CD14-positive monocyte (primary cell): ENCODE data around the gene ASRGL1. TPM values are rescaled to one million over a fixed set of nuclear protein-coding genes. Genes with fewer than 3 reads are reported as not detected.
A peak's percentile ranks its signal among the peaks of the same experiment; 100 is the strongest.

Experiments used
- DNase-seq, 3 donors: peaks; one replicate each; pipeline ENCODE4 v3.0.0-alpha.2; 2011 to 2022
- H2AFZ ChIP-seq: 2 replicates; pipeline ENCODE4 v1.6.0; 2012; ENCODE audit warnings: mild to moderate bottlenecking, low read depth, low read length, inconsistent platforms; ENCODE audit not compliant: insufficient read depth, poor library complexity, severe bottlenecking
- H3K27ac ChIP-seq, 2 donors: 1 replicate in 1 of 2; 2 replicates in 1 of 2; pipeline ENCODE4 v1.5.1; 2012 to 2013; ENCODE audit warnings: low read length in 2 of 2, control low read depth in 1 of 2, inconsistent platforms in 1 of 2, low read depth in 1 of 2, mild to moderate bottlenecking in 1 of 2
- H3K27me3 ChIP-seq, 2 donors: one replicate each; pipeline versions ENCODE4 v1.6.0 to v1.6.1; 2011 to 2013; ENCODE audit warnings: low read length in 2 of 2; ENCODE audit not compliant: control insufficient read depth in 2 of 2, insufficient read depth in 2 of 2
- H3K36me3 ChIP-seq, 2 donors: replicated peaks in 1 of 2; 1 replicate in 1 of 2; 2 replicates in 1 of 2; pipeline versions ENCODE4 v1.5.1 to v1.6.1; 2012 to 2013; ENCODE audit warnings: low read length in 2 of 2, control low read depth in 1 of 2, inconsistent platforms in 1 of 2, mild to moderate bottlenecking in 1 of 2; ENCODE audit not compliant: insufficient read depth in 2 of 2, control insufficient read depth in 1 of 2
- H3K4me1 ChIP-seq, 2 donors: 1 replicate in 1 of 2; 2 replicates in 1 of 2; pipeline versions ENCODE4 v1.5.1 to v1.6.1; 2012 to 2013; ENCODE audit warnings: low read length in 2 of 2, control low read depth in 1 of 2, inconsistent platforms in 1 of 2, mild to moderate bottlenecking in 1 of 2, moderate library complexity in 1 of 2; ENCODE audit not compliant: insufficient read depth in 2 of 2, control insufficient read depth in 1 of 2
- H3K4me2 ChIP-seq: replicated peaks from 2 replicates; pipeline ENCODE3; 2012; ENCODE audit warnings: low read length, moderate library complexity, mild to moderate bottlenecking; ENCODE audit not compliant: poor library complexity, severe bottlenecking; ENCODE audit errors: extremely low read depth
- H3K4me3 ChIP-seq, 3 experiments: fragments of 200-600 bp in 1 of 3; sonication (generic) in 1 of 3; replicated peaks in 1 of 3; 1 replicate in 2 of 3; 2 replicates in 1 of 3; pipeline ENCODE4 v1.5.1; 2011 to 2013; ENCODE audit warnings: low read length in 3 of 3, mild to moderate bottlenecking in 3 of 3, control low read depth in 2 of 3, low read depth in 2 of 3, inconsistent platforms in 1 of 3, moderate library complexity in 1 of 3
- H3K79me2 ChIP-seq: 2 replicates; pipeline ENCODE4 v1.6.0; 2012; ENCODE audit warnings: mild to moderate bottlenecking, control low read depth, inconsistent platforms, low read length, moderate library complexity; ENCODE audit not compliant: insufficient read depth
- H3K9ac ChIP-seq: 2 replicates; pipeline ENCODE4 v1.6.0; 2017; ENCODE audit warnings: low read length, mild to moderate bottlenecking; ENCODE audit not compliant: insufficient read depth, poor library complexity, severe bottlenecking
- H3K9me3 ChIP-seq, 2 donors: replicated peaks in 1 of 2; 1 replicate in 1 of 2; 2 replicates in 1 of 2; pipeline versions ENCODE4 v1.5.1 to v1.6.1; 2012 to 2013; ENCODE audit warnings: low read length in 2 of 2, control low read depth in 1 of 2; ENCODE audit not compliant: control insufficient read depth in 1 of 2, insufficient read depth in 1 of 2
- H4K20me1 ChIP-seq: 2 replicates; pipeline ENCODE4 v1.6.0; 2012; ENCODE audit warnings: mild to moderate bottlenecking, low read length, control low read depth, moderate library complexity; ENCODE audit not compliant: insufficient read depth
- H3K27ac Mint-ChIP-seq, 7 donors: one replicate each; pipeline ENCODE4 v1.8.0; 2020; ENCODE audit warnings: mild to moderate bottlenecking in 7 of 7, mixed read lengths in 7 of 7, moderate library complexity in 6 of 7, inconsistent platforms in 2 of 7
- H3K27me3 Mint-ChIP-seq, 3 donors: one replicate each; pipeline ENCODE4 v1.8.0; 2021 to 2022; ENCODE audit warnings: low read depth in 3 of 3, mild to moderate bottlenecking in 3 of 3, mixed read lengths in 3 of 3, moderate library complexity in 3 of 3, inconsistent platforms in 1 of 3
- H3K36me3 Mint-ChIP-seq, 2 donors: one replicate each; pipeline ENCODE4 v1.8.0; 2020; ENCODE audit warnings: mixed read lengths in 2 of 2, inconsistent platforms in 1 of 2, mild to moderate bottlenecking in 1 of 2
- H3K4me1 Mint-ChIP-seq: one replicate; pipeline ENCODE4 v1.8.0; 2020; ENCODE audit warnings: mild to moderate bottlenecking, mixed read lengths
- H3K4me3 Mint-ChIP-seq, 2 donors: one replicate each; pipeline ENCODE4 v1.8.0; 2020; ENCODE audit warnings: mild to moderate bottlenecking in 2 of 2, mixed read lengths in 2 of 2, moderate library complexity in 1 of 2
- H3K9me3 Mint-ChIP-seq, 7 donors: one replicate each; pipeline ENCODE4 v1.8.0; 2020 to 2022; ENCODE audit warnings: mixed read lengths in 7 of 7, mild to moderate bottlenecking in 6 of 7, moderate library complexity in 6 of 7, inconsistent platforms in 2 of 7
- CTCF ChIP-seq: fragments of 200-600 bp; IDR thresholded peaks from one replicate; pipeline ENCODE4 v1.8.0; 2022; ENCODE audit warnings: antibody characterized with exemption, mild to moderate bottlenecking
- WGBS: methylation state at CpG from one replicate; pipeline ENCODE4 v1.1.5; 2013; ENCODE audit warnings: missing lambda C conversion rate; ENCODE audit not compliant: insufficient coverage; 5-methylcytosine and 5-hydroxymethylcytosine counted together
- intact Hi-C, 2 donors: fragments of 100-400 bp; cut with micrococcal nuclease; formaldehyde crosslinking; loops; one replicate each; pipeline versions ENCODE4 v1.15.0 to v1.15.1; 2023
- polyA plus RNA-seq, 3 donors: library from polyadenylated mRNA; depleted of rRNA in 1 of 3; unstranded in 2 of 3; stranded (reverse) in 1 of 3; fragments of 300-500 nt in 2 of 3; fragments of >200 nt in 1 of 3; fragmentation: Illumina TruSeq in 2 of 3; gene quantifications; 1 replicate in 2 of 3; 2 replicates in 1 of 3; pipeline ENCODE4 v1.2.3, GENCODE V29; 2012 to 2021

Gene ASRGL1
- polyA plus RNA-seq, 3 donors, result 22.3 to 57.8 (median 50.6) TPM

DNA sequence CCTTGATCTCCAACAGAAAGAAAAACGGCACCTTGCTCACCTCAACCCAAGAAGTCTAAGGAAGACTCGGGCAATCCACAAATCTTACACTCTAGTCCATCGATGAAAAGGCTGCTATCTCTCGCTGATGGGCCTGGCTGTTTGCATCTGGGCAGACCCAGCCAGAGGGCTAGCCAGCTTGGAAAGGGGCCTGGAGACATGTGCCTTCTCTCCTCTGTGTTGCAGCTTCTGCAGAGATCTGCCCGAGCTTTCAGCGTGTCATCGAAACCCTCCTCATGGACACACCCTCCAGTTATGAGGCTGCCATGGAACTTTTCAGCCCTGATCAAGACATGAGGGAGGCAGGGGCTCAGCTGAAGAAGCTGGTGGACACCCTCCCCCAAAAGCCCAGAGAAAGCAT, 84.7 kb downstream of the ASRGL1 start:
- WGBS, result 94% methylated on average over 6 of the region's 7 CpGs
- intact Hi-C loops, result loop anchor here (5.0 to 10.0 kb wide), 2 partner anchors 123 to 140 kb away; partner anchors contain the start of gene AHNAK (in 1 of the 2)
- H3K36me3 Mint-ChIP-seq, result peaks cover 2 to 25% of the 10 kb centered on the region in 2 donors

GRCh38 chr11:62423012-62423411, 85.8 kb downstream of the ASRGL1 start:
- Histone ChIP-seq H4K20me1 (no peaks in the 10 kb centered on the region), H3K4me3 (no peak overlapping the region), H2AFZ (no peak overlapping the region), H3K27me3 (no peaks in the 10 kb centered on the region), H3K4me2 (no peak overlapping the region), H3K79me2 (peaks cover 31% of the 10 kb centered on the region), H3K9ac (no peak overlapping the region), H3K27ac (no peak overlapping the region), H3K4me1 (peaks cover 44 to 51% of the 10 kb centered on the region in 2 donors), H3K9me3 (no peaks in the 10 kb centered on the region), H3K36me3 (no peaks in the 10 kb centered on the region)
- Mint-ChIP-seq H3K27ac (peak overlapping the region in 5 of 7 donors; percentile 21 to 88 (median 52)), H3K27me3 (peaks cover 0 to 2% (median 2%) of the 10 kb centered on the region in 3 donors), H3K4me3 (peak overlapping the region in 1 of 2 donors; percentile 35), H3K4me1 (peaks cover 65% of the 10 kb centered on the region), H3K36me3 (peaks cover 2 to 25% of the 10 kb centered on the region in 2 donors), H3K9me3 (no peaks in the 10 kb centered on the region)
- DNase-seq, result no peak
- intact Hi-C loops, result loop anchor here (5.0 to 10.0 kb wide), 2 partner anchors 122 to 139 kb away; partner anchors contain the start of gene AHNAK (in 1 of the 2)
- WGBS, result 83% methylated on average over 1 of the region's 4 CpGs
- no peak for TF ChIP-seq CTCF

More for the DNA sequence above, 84.7 kb downstream of the ASRGL1 start:
- Histone ChIP-seq H3K27me3 (no peaks in the 10 kb centered on the region), H4K20me1 (no peaks in the 10 kb centered on the region), H3K36me3 (no peaks in the 10 kb centered on the region), H3K9ac (no peak overlapping the region), H3K4me2 (no peak overlapping the region), H3K4me3 (no peak overlapping the region), H3K4me1 (peaks cover 34 to 41% of the 10 kb centered on the region in 2 donors), H2AFZ (no peak overlapping the region), H3K9me3 (no peaks in the 10 kb centered on the region), H3K79me2 (peaks cover 31% of the 10 kb centered on the region), H3K27ac (no peak overlapping the region)
- H3K9me3 Mint-ChIP-seq, result no peaks in the 10 kb centered on the region
- DNase-seq, result no peak
- H3K27ac Mint-ChIP-seq, result peak overlapping the region in 2 of 7 donors; percentile 15 to 54
- no peak for TF ChIP-seq CTCF
- peak overlapping the region in 1 of 2 donors; percentile 35 for H3K4me3 Mint-ChIP-seq
- peaks cover 0 to 5% (median 2%) of the 10 kb centered on the region in 3 donors for H3K27me3 Mint-ChIP-seq
- peaks cover 56% of the 10 kb centered on the region for H3K4me1 Mint-ChIP-seq
